Motor neuron (in vitro differentiated cells): ENCODE measurements around the gene PIP5K1B. TPM values are rescaled to one million over a fixed set of nuclear protein-coding genes. Genes with fewer than 3 reads are reported as not detected.

Experiments used
- ATAC-seq, 8 experiments: fragments of 200-7000 bp; cut with Tn5 transposase; replicated peaks in 6 of 8; 2 replicates each; pipeline ENCODE4 v1.8.0; 2021; ENCODE audit warnings: mild to moderate bottlenecking in 8 of 8, moderate library complexity in 8 of 8
- H3K27ac ChIP-seq, 2 donors: fragments of 250-450 bp; sonication (Bioruptor Pico); 2 replicates each; pipeline ENCODE4 v1.9.0; 2021; ENCODE audit warnings: antibody characterized with exemption in 2 of 2, mild to moderate bottlenecking in 2 of 2, moderate library complexity in 1 of 2
- H3K4me1 ChIP-seq, 2 donors: fragments of 250-450 bp; sonication (Bioruptor Pico); replicated peaks in 1 of 2; 2 replicates each; pipeline ENCODE4 v1.6.1; 2021; ENCODE audit warnings: antibody characterized with exemption in 2 of 2, mild to moderate bottlenecking in 2 of 2, moderate library complexity in 1 of 2
- H3K4me3 ChIP-seq, 5 donors: fragments of 250-450 bp; sonication (Bioruptor Pico); 2 replicates each; pipeline ENCODE4 v1.9.0; 2021; ENCODE audit warnings: antibody characterized with exemption in 5 of 5, mild to moderate bottlenecking in 5 of 5, moderate library complexity in 4 of 5
- WGBS, 10 experiments: fragments of 450-650 bp; shearing (Covaris generic); methylation state at CpG; one replicate each; pipeline ENCODE4 v1.0.0; 2022; 5-methylcytosine and 5-hydroxymethylcytosine counted together
- in situ Hi-C, 9 experiments: fragments of 400-800 bp; cut with MboI; loops; one replicate each; pipeline ENCODE4 v1.15.0; 2021; ENCODE audit warnings: low sequenced_read_pairs in 9 of 9, low pct_unique_long_range_greater_than_20kb in 2 of 9; ENCODE audit not compliant: unreplicated experiment in 9 of 9
- total RNA-seq, 8 experiments: library from RNA; unstranded; fragments of 300-600 nt; gene quantifications; 2 replicates each; pipeline versions ENCODE4 v1.2.3 to v1.2.4, GENCODE V29; 2022

PIP5K1B gene
- total RNA-seq, 8 experiments from 2014 or later, result 0.18 to 2.4 (median 0.47) TPM

DNA sequence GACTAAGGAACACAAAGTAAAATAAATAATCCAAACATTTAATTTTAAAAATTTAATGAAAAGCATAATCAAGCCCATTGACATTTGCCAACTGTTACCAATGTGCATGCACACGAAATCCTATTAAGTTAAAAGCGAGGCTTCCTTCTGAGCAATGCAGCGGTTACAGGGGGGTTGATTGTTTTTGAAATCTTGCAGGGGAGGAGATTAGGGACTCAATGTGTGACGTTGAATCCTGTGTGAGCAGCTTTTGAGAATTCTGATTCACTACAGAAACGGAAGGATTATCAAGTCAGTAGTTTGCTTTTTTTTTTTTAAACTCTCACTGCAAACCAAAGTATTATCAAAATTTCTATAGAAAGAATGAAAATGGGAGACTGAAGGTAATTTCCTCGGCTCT lies 199.4 kb downstream of the PIP5K1B start:
- in situ Hi-C loops, result loop anchor here in 1 of 9 experiments (25.0 kb wide), 1 partner anchor 108 kb away; the partner anchor contains the start of gene PRKACG
- 4 to 100% (median 51%) methylated on average over 1 to 6 of the region's 6 CpGs; no CpG with 5 or more reads in 2 of the 10 experiments for WGBS, 10 experiments
- no peak overlapping the region for H3K4me3 ChIP-seq
- no peak overlapping the region for H3K27ac ChIP-seq
- ATAC-seq, result no peak
- H3K4me1 ChIP-seq, result no peaks in the 10 kb centered on the region

DNA sequence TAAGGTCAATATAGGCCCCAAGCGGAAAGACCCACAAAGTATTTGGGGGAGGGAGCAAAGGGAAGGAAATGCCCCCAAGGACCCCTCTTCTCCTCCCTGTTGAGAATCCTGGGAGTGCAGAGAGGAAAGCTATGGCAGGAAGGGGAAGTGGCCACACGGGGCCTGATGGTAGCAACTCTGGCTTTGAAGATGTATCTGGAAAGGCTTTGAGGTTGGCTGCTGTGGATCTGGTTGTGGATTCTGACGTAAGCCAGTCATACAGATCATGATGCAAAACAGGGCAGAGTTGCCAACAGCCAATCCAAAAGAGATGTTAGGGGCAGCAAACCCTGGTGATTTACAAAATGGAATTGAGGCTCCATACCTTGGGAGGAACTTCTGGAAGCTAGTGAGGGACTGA lies 200.1 kb downstream of the PIP5K1B start:
- H3K4me1 ChIP-seq, result no peaks in the 10 kb centered on the region
- WGBS, 10 experiments, result 0 to 75% (median 14%) methylated on average over 1 to 3 of the region's 3 CpGs; no CpG with 5 or more reads in 1 of the 10 experiments
- H3K27ac ChIP-seq, result no peak overlapping the region
- ATAC-seq, result no peak
- in situ Hi-C loops, result loop anchor here in 1 of 9 experiments (25.0 kb wide), 1 partner anchor 107 kb away; the partner anchor contains the start of gene PRKACG
- no peak overlapping the region for H3K4me3 ChIP-seq

DNA sequence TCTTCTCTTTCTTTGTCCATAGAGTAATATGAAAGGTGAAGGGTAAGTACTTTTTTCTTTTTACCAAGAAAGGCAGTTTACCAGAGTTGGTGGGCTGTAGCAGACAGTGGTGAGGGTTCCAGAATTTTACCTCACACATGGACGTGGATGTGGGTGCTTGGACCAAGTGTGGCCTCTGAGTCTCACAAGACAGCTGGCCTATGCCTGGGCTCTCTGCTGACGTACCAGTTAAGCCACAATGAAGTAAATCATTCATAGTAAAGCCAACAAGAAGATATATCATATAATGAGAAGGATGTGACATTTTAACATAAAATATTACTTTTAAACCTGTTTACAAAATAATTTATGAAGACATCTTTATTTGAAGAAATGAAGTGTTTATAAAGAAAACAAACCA lies 202.9 kb downstream of the PIP5K1B start:
- 0 to 100% (median 72%) methylated on average over 1 to 2 of the region's 2 CpGs; no CpG with 5 or more reads in 3 of the 10 experiments for WGBS, 10 experiments
- ATAC-seq, result no peak
- no peak overlapping the region for H3K27ac ChIP-seq
- in situ Hi-C loops, result loop anchor here in 1 of 9 experiments (25.0 kb wide), 1 partner anchor 104 kb away; the partner anchor contains the start of gene PRKACG
- H3K4me3 ChIP-seq, result no peak overlapping the region
- no peaks in the 10 kb centered on the region for H3K4me1 ChIP-seq

DNA sequence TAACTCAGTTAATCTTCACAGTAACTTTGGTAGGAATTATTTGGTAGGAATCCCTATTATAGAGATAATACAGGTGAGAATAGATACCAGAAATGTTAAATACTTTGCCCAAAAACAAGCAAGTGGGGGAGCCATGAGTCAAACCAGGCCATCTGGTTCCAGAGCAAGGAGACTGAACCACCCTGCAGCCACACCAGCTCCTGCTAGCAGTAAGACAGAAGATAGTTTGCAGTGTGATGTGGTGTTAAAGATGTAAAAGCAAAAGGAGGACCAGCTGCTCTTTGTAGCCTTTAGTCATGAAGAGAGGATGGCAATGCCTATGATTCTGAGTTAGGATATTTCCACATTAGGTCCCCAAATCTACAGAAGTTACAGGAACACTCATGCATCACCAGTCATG lies 207.5 kb downstream of the PIP5K1B start:
- Histone ChIP-seq H3K4me1 (no peaks in the 10 kb centered on the region), H3K4me3 (no peak overlapping the region), H3K27ac (no peak overlapping the region)
- in situ Hi-C loops, result loop anchor here in 1 of 9 experiments (25.0 kb wide), 1 partner anchor 100 kb away; the partner anchor contains the start of gene PRKACG
- no peak for ATAC-seq

DNA sequence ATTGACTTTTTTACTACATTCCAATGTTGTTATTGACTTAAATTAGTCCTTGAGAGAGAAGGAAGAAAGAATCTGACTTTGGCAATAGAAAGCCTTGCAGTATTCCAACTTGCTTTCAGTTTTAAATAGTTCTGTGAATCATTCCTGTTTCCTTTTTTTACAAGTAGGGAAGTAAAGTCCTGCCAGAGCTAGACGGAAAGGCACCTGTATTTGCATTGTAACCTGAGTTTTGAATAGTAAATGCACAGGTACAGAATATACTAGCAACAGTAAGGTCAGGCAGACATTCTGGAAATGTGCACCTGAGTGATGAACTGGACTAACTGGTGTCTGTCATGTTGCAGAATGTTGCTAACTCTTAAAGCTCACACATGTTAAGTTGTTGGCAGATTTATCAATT lies 208.0 kb downstream of the PIP5K1B start:
- no peak for ATAC-seq
- WGBS, 10 experiments, result 0 to 90% (median 13%) methylated on average over 1 of the region's 1 CpG; no CpG with 5 or more reads in 4 of the 10 experiments
- no peak overlapping the region for H3K27ac ChIP-seq
- H3K4me3 ChIP-seq, result no peak overlapping the region
- in situ Hi-C loops, result loop anchor here in 1 of 9 experiments (25.0 kb wide), 1 partner anchor 99 kb away; the partner anchor contains the start of gene PRKACG
- no peaks in the 10 kb centered on the region for H3K4me1 ChIP-seq

DNA sequence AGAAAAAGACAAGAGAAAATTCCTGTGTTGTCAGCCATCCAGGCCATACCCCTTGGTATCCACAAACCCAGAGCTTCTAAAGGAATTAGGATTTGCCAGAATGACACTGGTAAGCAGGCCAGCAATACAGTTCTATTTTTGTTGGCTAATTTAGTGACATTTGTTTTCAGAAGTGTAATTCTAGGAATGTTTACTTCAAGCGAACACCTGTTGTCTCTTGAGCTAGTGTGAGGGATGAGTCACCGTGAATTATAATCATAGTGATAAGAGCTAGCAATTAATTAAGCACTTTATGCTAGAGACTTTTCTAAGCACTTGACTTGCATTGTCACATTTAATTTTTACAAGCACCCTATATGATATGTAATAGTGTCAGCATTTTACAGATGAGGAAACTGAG lies 209.7 kb downstream of the PIP5K1B start:
- no peaks in the 10 kb centered on the region for H3K4me1 ChIP-seq
- H3K4me3 ChIP-seq, result no peak overlapping the region
- WGBS, 10 experiments, result 7 to 100% (median 75%) methylated on average over 1 to 2 of the region's 2 CpGs; no CpG with 5 or more reads in 1 of the 10 experiments
- no peak overlapping the region for H3K27ac ChIP-seq
- in situ Hi-C loops, result loop anchor here in 1 of 9 experiments (25.0 kb wide), 1 partner anchor 98 kb away; the partner anchor contains the start of gene PRKACG
- ATAC-seq, result no peak

DNA sequence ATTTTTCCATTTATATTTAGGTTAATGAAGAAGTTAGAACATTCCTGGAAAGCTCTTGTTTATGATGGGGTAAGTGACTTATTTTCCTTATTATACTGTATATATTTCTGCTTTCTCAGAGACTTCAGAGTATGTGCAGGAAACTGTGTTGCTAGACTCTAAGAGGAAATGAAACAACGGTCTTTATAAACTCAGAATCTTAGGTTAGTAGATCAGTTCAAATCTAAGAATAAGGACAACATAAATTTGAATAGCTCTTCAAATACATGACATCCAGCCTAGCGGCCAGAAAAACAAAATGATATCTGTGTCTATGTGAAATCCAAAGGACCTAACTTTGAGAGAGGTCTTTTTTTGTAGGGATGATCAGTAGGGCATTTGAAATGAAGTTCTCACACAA lies 214.6 kb downstream of the PIP5K1B start:
- Histone ChIP-seq H3K4me3 (no peak overlapping the region), H3K4me1 (no peaks in the 10 kb centered on the region), H3K27ac (no peak overlapping the region)
- WGBS, 10 experiments, result 0 to 100% (median 62%) methylated on average over 1 to 2 of the region's 2 CpGs; no CpG with 5 or more reads in 2 of the 10 experiments
- in situ Hi-C loops, result loop anchor here in 1 of 9 experiments (25.0 kb wide), 1 partner anchor 93 kb away; the partner anchor contains the start of gene PRKACG
- no peak for ATAC-seq

DNA sequence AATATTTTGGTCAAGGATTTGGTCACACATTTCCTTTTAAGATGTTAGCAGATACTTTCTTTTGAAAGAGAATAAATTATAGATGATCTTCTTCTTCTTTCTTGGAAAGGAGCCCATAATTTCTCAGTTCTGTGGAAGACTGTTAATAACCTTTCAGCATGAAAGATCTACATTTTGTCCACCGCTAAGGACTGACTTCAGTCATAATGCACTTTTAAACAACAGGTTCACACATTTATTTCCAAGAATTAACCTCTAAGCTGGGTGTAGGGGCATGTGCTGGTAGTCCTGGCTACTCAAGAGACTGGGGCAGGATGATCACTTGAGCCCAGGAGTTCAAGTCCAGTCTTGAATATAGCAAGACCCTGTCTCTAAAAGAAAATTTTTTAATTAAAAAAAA lies 215.9 kb downstream of the PIP5K1B start:
- no peak overlapping the region for H3K27ac ChIP-seq
- H3K4me3 ChIP-seq, result no peak overlapping the region
- ATAC-seq, result no peak
- in situ Hi-C loops, result loop anchor here in 1 of 9 experiments (25.0 kb wide), 1 partner anchor 91 kb away; the partner anchor contains the start of gene PRKACG
- no peaks in the 10 kb centered on the region for H3K4me1 ChIP-seq
- WGBS, 10 experiments, result 80 to 100% (median 80%) methylated on average over 1 of the region's 1 CpG; no CpG with 5 or more reads in 3 of the 10 experiments

DNA sequence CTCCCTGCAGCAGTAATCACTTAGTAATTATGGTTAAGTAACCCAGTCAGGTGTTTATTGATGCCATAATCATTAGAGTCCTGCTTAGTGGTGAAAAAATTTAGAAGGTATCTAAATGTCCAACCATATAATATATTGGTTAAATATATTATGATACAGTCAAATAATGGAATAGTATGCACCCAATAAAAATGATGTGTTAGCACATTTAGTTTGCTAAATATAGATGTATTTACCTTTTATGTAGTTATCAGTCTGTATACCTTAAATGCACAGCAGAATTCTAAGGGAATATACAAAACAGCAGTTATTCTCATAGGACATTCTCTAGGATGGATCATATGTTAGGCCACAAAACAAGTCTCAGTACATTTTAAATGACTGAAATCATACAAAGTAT lies 218.4 kb downstream of the PIP5K1B start:
- Histone ChIP-seq H3K4me3 (no peak overlapping the region), H3K27ac (no peak overlapping the region), H3K4me1 (no peaks in the 10 kb centered on the region)
- in situ Hi-C loops, result loop anchor here in 1 of 9 experiments (25.0 kb wide), 1 partner anchor 89 kb away; the partner anchor contains the start of gene PRKACG
- ATAC-seq, result no peak

DNA sequence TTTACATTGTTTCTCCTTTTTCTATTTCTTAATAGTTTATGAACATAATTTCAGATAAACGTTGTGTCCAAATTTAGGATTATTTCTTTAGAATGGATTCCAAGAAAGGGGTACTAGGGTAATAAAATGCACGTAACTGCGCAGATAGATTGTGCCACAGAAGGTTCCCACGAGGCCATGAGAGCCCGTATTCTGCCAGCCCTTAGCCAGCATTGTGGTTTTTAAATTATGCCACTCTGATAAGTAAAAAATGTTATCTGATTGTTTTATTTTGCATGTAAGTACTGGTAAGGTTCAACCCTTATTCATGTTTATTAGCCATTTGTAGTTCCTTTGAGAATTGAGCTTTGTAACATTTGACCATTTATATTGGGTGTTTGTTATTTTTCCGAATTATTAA lies 220.1 kb downstream of the PIP5K1B start:
- in situ Hi-C loops, result no loop called here
- WGBS, 10 experiments, result 4 to 92% (median 70%) methylated on average over 2 to 6 of the region's 6 CpGs
- Histone ChIP-seq H3K4me3 (no peak overlapping the region), H3K4me1 (no peaks in the 10 kb centered on the region), H3K27ac (no peak overlapping the region)
- no peak for ATAC-seq

DNA sequence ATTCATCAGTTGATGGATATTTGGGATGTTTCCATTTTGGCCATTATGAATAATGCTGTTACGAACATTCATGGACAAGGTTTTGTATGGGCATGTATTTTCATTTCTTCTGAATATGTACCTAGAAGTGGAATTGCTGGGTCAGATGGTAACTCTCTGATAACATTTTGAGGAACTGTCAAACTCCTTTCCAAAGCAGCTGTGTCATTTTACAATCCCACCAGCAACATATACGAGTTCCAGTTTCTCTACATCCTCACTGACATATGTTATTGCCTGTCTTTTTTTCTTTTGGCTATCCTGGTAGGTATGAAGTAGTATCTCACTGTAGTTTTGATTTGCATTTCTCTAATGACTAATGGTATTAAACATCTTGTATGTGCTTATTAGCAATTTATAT lies 222.1 kb downstream of the PIP5K1B start:
- H3K27ac ChIP-seq, result no peak overlapping the region
- in situ Hi-C loops, result no loop called here
- WGBS, 10 experiments, result 0 to 100% (median 78%) methylated on average over 1 to 2 of the region's 2 CpGs; no CpG with 5 or more reads in 1 of the 10 experiments
- H3K4me3 ChIP-seq, result no peak overlapping the region
- ATAC-seq, result no peak
- H3K4me1 ChIP-seq, result no peaks in the 10 kb centered on the region

DNA sequence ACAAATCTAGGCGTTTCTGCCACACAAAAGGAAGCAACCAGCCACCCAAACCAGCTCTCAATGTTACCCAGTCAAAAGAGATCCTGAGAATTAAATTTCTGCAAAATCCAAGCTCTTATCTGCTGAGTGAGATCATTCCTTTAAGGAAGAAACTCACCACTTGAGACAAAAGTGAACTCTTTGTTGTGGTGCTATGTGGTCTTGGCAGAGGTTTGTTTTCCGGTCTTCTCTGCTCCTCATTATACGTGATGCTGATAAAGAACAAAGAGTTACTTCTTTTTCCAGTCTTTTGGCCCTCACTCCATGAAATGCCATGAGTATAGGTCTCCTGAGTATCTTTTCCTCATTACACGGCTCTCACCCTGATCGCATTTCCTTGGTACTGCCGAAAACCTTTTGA lies 226.8 kb downstream of the PIP5K1B start:
- ATAC-seq, result no peak
- Histone ChIP-seq H3K4me3 (no peak overlapping the region), H3K27ac (no peak overlapping the region), H3K4me1 (no peaks in the 10 kb centered on the region)
- in situ Hi-C loops, result no loop called here
- 17 to 100% (median 95%) methylated on average over 1 to 6 of the region's 6 CpGs; no CpG with 5 or more reads in 1 of the 10 experiments for WGBS, 10 experiments

DNA sequence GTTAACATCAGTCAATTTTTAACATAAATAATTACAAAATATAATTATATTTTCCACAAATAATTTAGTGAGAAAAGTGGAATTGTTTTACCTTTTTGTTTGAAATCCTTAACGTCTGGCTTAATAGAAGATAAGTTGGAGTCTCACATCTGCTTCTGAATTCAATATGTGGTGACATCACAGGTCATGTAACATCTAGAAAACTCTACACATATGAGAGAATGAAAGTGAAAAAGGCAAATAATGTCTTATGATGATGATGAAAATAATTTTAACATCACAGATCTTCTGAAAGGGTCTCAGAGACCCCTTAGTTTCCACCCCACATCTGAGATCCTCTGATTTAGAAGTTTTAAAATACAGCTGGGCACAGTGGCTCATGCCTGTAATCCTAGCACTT lies 227.4 kb downstream of the PIP5K1B start:
- Histone ChIP-seq H3K27ac (no peak overlapping the region), H3K4me1 (no peaks in the 10 kb centered on the region), H3K4me3 (no peak overlapping the region)
- no peak for ATAC-seq
- WGBS, 10 experiments, result 0 to 100% (median 75%) methylated on average over 1 of the region's 1 CpG; no CpG with 5 or more reads in 3 of the 10 experiments
- in situ Hi-C loops, result no loop called here
